Tibial artery (tissue), 4 donors: ENCODE results near the gene LAT.

ENCODE experiments used
- DNase-seq, 2 donors: peaks; one replicate each; pipeline ENCODE4 v3.0.0-alpha.2; 2019
- H3K27ac ChIP-seq, 2 donors: fragments of 200-600 bp; sonication (generic) in 1 of 2; 1 replicate in 1 of 2; 2 replicates in 1 of 2; pipeline ENCODE4 v1.5.1; 2018 to 2019; ENCODE audit warnings: mild to moderate bottlenecking in 1 of 2
- H3K27me3 ChIP-seq, 2 donors: fragments of 200-600 bp; sonication (generic) in 1 of 2; one replicate each; pipeline versions ENCODE4 v1.5.1 to v1.6.0; 2016 to 2019
- H3K36me3 ChIP-seq, 3 donors: fragments of 200-600 bp; sonication (generic) in 2 of 3; one replicate each; pipeline ENCODE4 v1.5.1; 2016 to 2019; ENCODE audit warnings: mild to moderate bottlenecking in 2 of 3
- H3K4me1 ChIP-seq, 4 donors: fragments of 200-600 bp; sonication (generic) in 2 of 4; 1 replicate in 3 of 4; 2 replicates in 1 of 4; pipeline ENCODE4 v1.5.1; 2016 to 2019
- H3K4me3 ChIP-seq, 2 donors: fragments of 200-600 bp; sonication (generic) in 1 of 2; 1 replicate in 1 of 2; 2 replicates in 1 of 2; pipeline ENCODE4 v1.5.1; 2018 to 2019; ENCODE audit warnings: mild to moderate bottlenecking in 2 of 2
- H3K9me3 ChIP-seq, 3 donors: fragments of 200-600 bp; sonication (generic) in 1 of 3; one replicate each; pipeline ENCODE4 v1.5.1; 2016 to 2019
- intact Hi-C: fragments of 100-400 bp; cut with DNase I; formaldehyde crosslinking; loops from one replicate; pipeline ENCODE4 v1.15.0; 2023; ENCODE audit warnings: low total_unique reads
- TF ChIP-seq, protein P1 (sequence below), 2 experiments: fragments of 200-600 bp in 1 of 2; fragments of 450-650 bp in 1 of 2; IDR thresholded peaks; one replicate each; pipeline ENCODE4 v1.5.1; 2017 to 2019; ENCODE audit warnings: antibody characterized with exemption in 2 of 2, mild to moderate bottlenecking in 1 of 2, moderate library complexity in 1 of 2

Gene LAT

DNA sequence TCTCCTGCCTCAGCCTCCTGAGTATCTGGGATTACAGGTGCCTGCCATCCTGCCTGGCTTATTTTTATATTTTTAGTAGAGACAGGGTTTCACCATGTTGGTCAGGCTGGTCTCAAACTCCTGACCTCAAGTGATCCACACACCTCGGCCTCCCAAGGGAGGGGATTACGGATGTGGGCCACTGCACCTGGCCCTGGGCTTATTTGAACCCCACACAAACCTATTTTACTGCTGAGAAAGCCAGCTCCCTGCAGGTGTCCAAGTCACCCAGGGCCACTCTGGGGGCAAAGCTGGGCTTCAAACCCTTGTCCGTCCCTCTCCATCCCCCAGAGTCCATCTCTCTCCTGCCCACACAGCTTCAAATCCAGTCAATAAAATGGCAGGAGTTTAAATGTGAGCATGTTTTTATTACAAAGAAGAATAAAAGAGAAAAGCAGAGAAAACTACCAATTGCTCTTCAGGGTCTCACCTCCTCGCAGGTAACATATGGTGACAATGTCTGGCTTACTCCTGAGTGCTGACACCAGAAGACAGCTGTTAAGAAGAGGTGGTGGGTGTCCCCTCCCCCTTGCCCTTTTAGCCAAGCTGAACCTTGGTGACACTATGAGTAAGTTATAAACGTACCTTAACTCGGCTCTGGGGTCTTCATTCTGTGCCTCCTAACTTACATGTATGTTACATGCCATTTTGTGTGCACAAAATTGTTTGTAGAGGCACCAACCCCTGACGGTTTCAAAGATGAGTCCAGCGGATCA is 45.4 kb downstream of the LAT start:
- H3K27me3 ChIP-seq, result peaks cover 0 to 23% of the 10 kb centered on the region in 2 donors
- H3K4me3 ChIP-seq, result no peak overlapping the region
- no peaks in the 10 kb centered on the region for H3K4me1 ChIP-seq
- intact Hi-C loops, result no loop called here
- TF ChIP-seq, protein P1, sequence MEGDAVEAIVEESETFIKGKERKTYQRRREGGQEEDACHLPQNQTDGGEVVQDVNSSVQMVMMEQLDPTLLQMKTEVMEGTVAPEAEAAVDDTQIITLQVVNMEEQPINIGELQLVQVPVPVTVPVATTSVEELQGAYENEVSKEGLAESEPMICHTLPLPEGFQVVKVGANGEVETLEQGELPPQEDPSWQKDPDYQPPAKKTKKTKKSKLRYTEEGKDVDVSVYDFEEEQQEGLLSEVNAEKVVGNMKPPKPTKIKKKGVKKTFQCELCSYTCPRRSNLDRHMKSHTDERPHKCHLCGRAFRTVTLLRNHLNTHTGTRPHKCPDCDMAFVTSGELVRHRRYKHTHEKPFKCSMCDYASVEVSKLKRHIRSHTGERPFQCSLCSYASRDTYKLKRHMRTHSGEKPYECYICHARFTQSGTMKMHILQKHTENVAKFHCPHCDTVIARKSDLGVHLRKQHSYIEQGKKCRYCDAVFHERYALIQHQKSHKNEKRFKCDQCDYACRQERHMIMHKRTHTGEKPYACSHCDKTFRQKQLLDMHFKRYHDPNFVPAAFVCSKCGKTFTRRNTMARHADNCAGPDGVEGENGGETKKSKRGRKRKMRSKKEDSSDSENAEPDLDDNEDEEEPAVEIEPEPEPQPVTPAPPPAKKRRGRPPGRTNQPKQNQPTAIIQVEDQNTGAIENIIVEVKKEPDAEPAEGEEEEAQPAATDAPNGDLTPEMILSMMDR (IDR thresholded peaks at IDR 0.05), result no peak
- no peak overlapping the region for H3K27ac ChIP-seq
- no peaks in the 10 kb centered on the region for H3K9me3 ChIP-seq
- no peaks in the 10 kb centered on the region for H3K36me3 ChIP-seq
- no peak for DNase-seq
